HEK293 (cell line): ENCODE results near the gene EHD3.

Experiments
- CTCF ChIA-PET: fragments of 350-600 bp; formaldehyde crosslinking; extraction: SDS; loops from one replicate; lab custom pipeline; 2021; ENCODE audit warnings: antibody characterized with exemption; lab: Yijun Ruan, JAX
- POLR2A ChIA-PET: fragments of 300-600 bp; formaldehyde crosslinking; extraction: SDS; loops from one replicate; lab custom pipeline; 2020; ENCODE audit warnings: antibody characterized with exemption, inconsistent platforms; lab: Yijun Ruan, JAX
- H3K27ac ChIP-seq: fragments of 200-500 bp; sonication (Bioruptor generic); 2 replicates; pipeline ENCODE4 v1.5.1; 2014; ENCODE audit warnings: low read depth, low read length, control low read depth, inconsistent platforms; ENCODE audit errors: extremely low read depth
- H3K36me3 ChIP-seq, 2 experiments: fragments of 200-500 bp in 1 of 2; sonication (Bioruptor generic) in 1 of 2; 1 replicate in 1 of 2; 2 replicates in 1 of 2; pipeline ENCODE4 v1.5.1; 2014 to 2017; ENCODE audit warnings: inconsistent platforms in 2 of 2, low read length in 2 of 2; ENCODE audit not compliant: control insufficient read depth in 2 of 2, insufficient read depth in 1 of 2
- H3K4me1 ChIP-seq: fragments of 200-500 bp; sonication (Bioruptor generic); 2 replicates; pipeline ENCODE4 v1.5.1; 2014; ENCODE audit warnings: mild to moderate bottlenecking, low read length, inconsistent platforms; ENCODE audit not compliant: control insufficient read depth, insufficient read depth
- H3K4me3 ChIP-seq: 2 replicates; pipeline ENCODE4 v1.5.1; 2011; ENCODE audit warnings: low read depth, mild to moderate bottlenecking, control low read depth, low read length, moderate library complexity
- H3K9me3 ChIP-seq: fragments of 200-500 bp; sonication (Bioruptor generic); 2 replicates; pipeline ENCODE4 v1.5.1; 2014; ENCODE audit warnings: low read depth, low read length, inconsistent platforms; ENCODE audit not compliant: control insufficient read depth, insufficient read depth
- HOXC10 ChIP-seq: sonication (generic); formaldehyde crosslinking; IDR thresholded peaks from 2 replicates; pipeline ENCODE4 v1.8.1; 2023; ENCODE audit warnings: mild to moderate bottlenecking, missing genetic modification reagents
- KLF16 ChIP-seq: fragments of 450-650 bp; formaldehyde crosslinking; IDR thresholded peaks from 2 replicates; pipeline ENCODE4 v1.5.1; 2017; ENCODE audit warnings: missing biosample characterization, missing genetic modification characterization
- MZF1 ChIP-seq: fragments of 450-650 bp; formaldehyde crosslinking; IDR thresholded peaks from 2 replicates; pipeline ENCODE4 v1.5.1; 2017; ENCODE audit warnings: missing biosample characterization, missing genetic modification characterization, borderline replicate concordance
- OSR2 ChIP-seq: fragments of 450-650 bp; formaldehyde crosslinking; IDR thresholded peaks from 2 replicates; pipeline ENCODE4 v1.5.1; 2016; ENCODE audit warnings: missing biosample characterization, missing genetic modification characterization
- PRDM1 ChIP-seq: fragments of 450-650 bp; formaldehyde crosslinking; IDR thresholded peaks from 2 replicates; pipeline ENCODE4; 2016; ENCODE audit warnings: missing biosample characterization, missing genetic modification characterization
- SETDB1 ChIP-seq: IDR thresholded peaks from one replicate; pipeline ENCODE4 v1.6.1; 2017; ENCODE audit warnings: mild to moderate bottlenecking, low read length, moderate library complexity, mixed read lengths; ENCODE audit not compliant: insufficient read length
- SP2 ChIP-seq: fragments of 450-650 bp; formaldehyde crosslinking; IDR thresholded peaks from 2 replicates; pipeline ENCODE4 v1.5.1; 2016; ENCODE audit warnings: missing biosample characterization, missing genetic modification characterization
- YY2 ChIP-seq: fragments of 450-650 bp; formaldehyde crosslinking; IDR thresholded peaks from 2 replicates; pipeline ENCODE4 v1.5.1; 2016; ENCODE audit warnings: missing biosample characterization, missing genetic modification characterization
- ZEB2 ChIP-seq: fragments of 450-650 bp; formaldehyde crosslinking; IDR thresholded peaks from 2 replicates; pipeline ENCODE4 v1.5.1; 2016; ENCODE audit warnings: missing biosample characterization, missing genetic modification characterization
- ZNF114 ChIP-seq: fragments of 450-650 bp; formaldehyde crosslinking; IDR thresholded peaks from 2 replicates; pipeline ENCODE4 v1.5.0; 2017; ENCODE audit warnings: missing biosample characterization, missing genetic modification characterization
- ZNF169 ChIP-seq: fragments of 450-650 bp; formaldehyde crosslinking; IDR thresholded peaks from 2 replicates; pipeline ENCODE4 v1.5.1; 2016; ENCODE audit warnings: missing biosample characterization, missing genetic modification characterization
- ZNF292 ChIP-seq: fragments of 450-650 bp; formaldehyde crosslinking; IDR thresholded peaks from 2 replicates; pipeline ENCODE4 v1.5.1; 2016; ENCODE audit warnings: low read depth, missing biosample characterization, missing genetic modification characterization, borderline replicate concordance
- ZNF350 ChIP-seq: fragments of 450-650 bp; formaldehyde crosslinking; IDR thresholded peaks from 2 replicates; pipeline ENCODE4 v1.5.0; 2017; ENCODE audit warnings: missing biosample characterization, mild to moderate bottlenecking, missing genetic modification characterization
- ZNF354C ChIP-seq: fragments of 450-650 bp; formaldehyde crosslinking; IDR thresholded peaks from 2 replicates; pipeline ENCODE4 v1.5.1; 2016; ENCODE audit warnings: missing biosample characterization, missing genetic modification characterization, low read depth, borderline replicate concordance
- ZNF366 ChIP-seq: fragments of 450-650 bp; formaldehyde crosslinking; conservative IDR thresholded peaks from 2 replicates; pipeline ENCODE4 v1.5.1; 2016; ENCODE audit warnings: missing biosample characterization, missing genetic modification characterization
- ZNF37A ChIP-seq: fragments of 450-650 bp; IDR thresholded peaks from 2 replicates; pipeline ENCODE4 v1.5.1; 2018; ENCODE audit warnings: missing biosample characterization, missing genetic modification characterization
- ZNF48 ChIP-seq: fragments of 450-650 bp; formaldehyde crosslinking; IDR thresholded peaks from 2 replicates; pipeline ENCODE4 v1.5.1; 2016; ENCODE audit warnings: missing biosample characterization, missing genetic modification characterization
- ZNF571 ChIP-seq: fragments of 450-650 bp; formaldehyde crosslinking; IDR thresholded peaks from 2 replicates; pipeline ENCODE4 v1.5.0; 2017; ENCODE audit warnings: missing biosample characterization, missing genetic modification characterization
- ZNF610 ChIP-seq: fragments of 450-650 bp; formaldehyde crosslinking; IDR thresholded peaks from 2 replicates; pipeline ENCODE4 v1.5.1; 2016; ENCODE audit warnings: missing biosample characterization, missing genetic modification characterization, borderline replicate concordance
- ZNF701 ChIP-seq: fragments of 450-650 bp; formaldehyde crosslinking; IDR thresholded peaks from 2 replicates; pipeline ENCODE4 v1.5.1; 2016; ENCODE audit warnings: missing biosample characterization, missing genetic modification characterization
- ZSCAN30 ChIP-seq: fragments of 450-650 bp; IDR thresholded peaks from 2 replicates; pipeline ENCODE4 v1.5.1; 2018; ENCODE audit warnings: missing biosample characterization, mild to moderate bottlenecking, missing genetic modification characterization, moderate library complexity
- TF ChIP-seq, protein P1 (sequence below): fragments of 450-650 bp; formaldehyde crosslinking; IDR thresholded peaks from 2 replicates; pipeline ENCODE4 v1.5.1; 2016; ENCODE audit warnings: missing biosample characterization, missing genetic modification characterization
- TF ChIP-seq, protein P2 (sequence below): fragments of 450-650 bp; formaldehyde crosslinking; IDR thresholded peaks from 2 replicates; pipeline ENCODE4 v1.5.1; 2017; ENCODE audit warnings: missing biosample characterization, missing genetic modification characterization
- TF ChIP-seq, protein P3 (sequence below): fragments of 450-650 bp; formaldehyde crosslinking; IDR thresholded peaks from 2 replicates; pipeline ENCODE4 v1.5.1; 2016; ENCODE audit warnings: missing biosample characterization, missing genetic modification characterization
- TF ChIP-seq, protein P4 (sequence below): sonication (generic); formaldehyde crosslinking; IDR thresholded peaks from 2 replicates; pipeline ENCODE4 v1.8.1; 2022; ENCODE audit warnings: mild to moderate bottlenecking, moderate library complexity, missing genetic modification reagents
- TF ChIP-seq, protein P5 (sequence below): fragments of 450-650 bp; formaldehyde crosslinking; IDR thresholded peaks from 2 replicates; pipeline ENCODE4 v1.5.1; 2016; ENCODE audit warnings: missing biosample characterization, missing genetic modification characterization

The EHD3 gene

DNA sequence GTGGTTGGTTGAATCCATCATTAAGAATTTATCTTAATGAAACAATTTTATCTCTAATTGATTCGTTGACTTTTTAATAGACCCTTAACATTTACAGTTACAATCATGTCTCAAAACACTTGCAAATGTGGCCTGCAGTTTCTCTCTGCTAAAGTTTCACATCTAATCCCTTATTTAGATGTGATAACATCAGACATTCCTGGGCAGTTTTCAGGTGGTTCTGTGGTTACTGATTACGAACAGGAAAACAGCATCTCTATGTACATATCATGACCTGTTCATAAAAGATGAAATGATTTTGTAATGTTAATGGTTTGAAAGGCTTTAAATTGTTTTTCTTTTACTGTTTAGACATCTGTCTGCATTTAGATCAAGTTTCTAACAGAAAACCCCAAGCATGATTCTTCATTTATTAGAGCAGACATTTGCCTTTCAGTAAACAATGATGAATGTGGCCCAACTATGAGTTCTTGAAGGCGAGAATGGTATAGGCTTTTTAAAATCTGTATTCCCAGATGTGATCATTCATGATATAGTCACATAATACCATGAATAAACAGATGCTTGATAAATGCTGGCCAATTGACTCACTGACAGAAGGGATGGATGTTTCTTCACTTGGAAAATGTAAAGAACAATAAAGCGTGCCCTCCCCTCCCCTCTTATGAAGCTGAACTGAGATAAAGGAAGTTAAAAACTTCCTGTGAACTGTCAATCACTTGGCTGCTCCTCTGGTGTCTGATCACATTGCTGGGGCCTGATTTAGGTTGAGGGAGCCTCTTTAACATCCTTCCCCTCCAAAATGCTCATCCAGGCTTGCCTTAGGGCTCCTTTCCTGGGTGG lies 20.1 kb upstream of the EHD3 start:
- no peak overlapping the region for H3K27ac ChIP-seq
- ChIA-PET CTCF (interaction anchor here (0.6 kb wide), 1 partner anchor 219 kb away, joined by 3 read pairs; no protein-coding TSS in a partner anchor), POLR2A (no interaction called here)
- no peak for TF ChIP-seq ZNF701 (tag by site-specific recombination)
- H3K4me1 ChIP-seq = no peaks in the 10 kb centered on the region
- no peak overlapping the region for H3K4me3 ChIP-seq
- no peaks in the 10 kb centered on the region for H3K36me3 ChIP-seq
- H3K9me3 ChIP-seq = no peaks in the 10 kb centered on the region

DNA sequence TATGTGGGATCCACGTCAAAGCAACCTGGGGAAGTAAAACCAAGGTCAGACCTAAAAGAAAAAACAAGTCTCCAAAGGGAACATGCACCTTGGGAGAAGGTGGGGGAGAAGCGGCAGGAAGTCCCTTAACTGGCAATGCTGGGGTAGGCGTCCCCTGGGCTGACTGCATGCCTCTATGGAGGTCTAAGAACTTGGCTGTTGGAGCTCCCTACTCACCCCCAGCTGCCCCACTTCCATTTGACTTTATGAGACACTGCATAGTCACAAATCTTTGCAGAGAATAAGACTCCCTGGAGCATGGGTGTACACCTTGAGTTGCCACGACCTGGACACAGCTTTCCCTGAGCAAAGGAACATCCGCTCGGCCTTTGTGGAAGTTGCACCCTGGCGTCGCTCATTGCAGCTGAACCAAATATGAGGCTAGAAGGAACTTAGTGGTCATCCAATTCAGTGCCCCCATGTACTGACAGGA lies 19.5 kb upstream of the EHD3 start:
- H3K36me3 ChIP-seq = no peaks in the 10 kb centered on the region
- no peak overlapping the region for H3K27ac ChIP-seq
- no peak overlapping the region for H3K4me3 ChIP-seq
- no peaks in the 10 kb centered on the region for H3K4me1 ChIP-seq
- ChIA-PET CTCF (interaction anchor here (0.6 kb wide), 1 partner anchor 218 kb away, joined by 3 read pairs; no protein-coding TSS in a partner anchor), POLR2A (no interaction called here)
- TF ChIP-seq ZNF48 (no peak), KLF16 (tag by site-specific recombination) (no peak), ZNF37A (tag by site-specific recombination) (no peak), YY2 (tag by site-specific recombination) (no peak), ZNF114 (tag by site-specific recombination) (no peak), PRDM1 (no peak), SETDB1 (no peak), ZNF571 (no peak)
- TF ChIP-seq, protein P1, sequence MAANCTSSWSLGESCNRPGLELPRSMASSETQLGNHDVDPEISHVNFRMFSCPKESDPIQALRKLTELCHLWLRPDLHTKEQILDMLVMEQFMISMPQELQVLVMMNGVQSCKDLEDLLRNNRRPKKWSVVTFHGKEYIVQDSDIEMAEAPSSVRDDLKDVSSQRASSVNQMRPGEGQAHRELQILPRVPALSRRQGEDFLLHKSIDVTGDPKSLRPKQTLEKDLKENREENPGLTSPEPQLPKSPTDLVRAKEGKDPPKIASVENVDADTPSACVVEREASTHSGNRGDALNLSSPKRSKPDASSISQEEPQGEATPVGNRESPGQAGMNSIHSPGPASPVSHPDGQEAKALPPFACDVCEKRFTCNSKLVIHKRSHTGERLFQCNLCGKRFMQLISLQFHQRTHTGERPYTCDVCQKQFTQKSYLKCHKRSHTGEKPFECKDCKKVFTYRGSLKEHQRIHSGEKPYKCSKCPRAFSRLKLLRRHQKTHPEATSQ (tag by site-specific recombination) = no peak
- TF ChIP-seq, all 188 proteins: peak for 0
- no peaks in the 10 kb centered on the region for H3K9me3 ChIP-seq

DNA sequence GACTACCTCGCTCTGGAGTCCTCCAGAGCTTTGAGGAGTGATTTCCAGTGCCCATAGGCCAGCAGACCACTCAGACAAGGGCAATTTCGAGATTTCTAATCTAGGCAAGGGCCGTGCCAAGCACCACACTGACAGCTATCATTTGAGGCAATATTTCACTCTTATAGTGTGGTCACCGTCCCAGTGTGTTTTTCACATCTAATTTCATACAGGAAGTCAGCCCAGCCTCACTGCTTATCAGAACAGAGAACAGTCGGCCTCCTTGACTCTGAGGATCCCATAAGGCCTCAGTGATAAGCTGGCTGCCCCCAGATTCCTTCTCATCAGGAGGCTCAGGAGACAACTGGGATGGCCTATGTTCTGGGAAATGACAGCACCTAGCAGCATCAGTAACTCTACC lies 17.2 kb upstream of the EHD3 start:
- H3K36me3 ChIP-seq = no peaks in the 10 kb centered on the region
- CTCF ChIA-PET = no interaction called here
- no peaks in the 10 kb centered on the region for H3K4me1 ChIP-seq
- no peak overlapping the region for H3K4me3 ChIP-seq
- H3K27ac ChIP-seq = no peak overlapping the region
- no peaks in the 10 kb centered on the region for H3K9me3 ChIP-seq
- POLR2A ChIA-PET = no interaction called here
- TF ChIP-seq, protein P2, sequence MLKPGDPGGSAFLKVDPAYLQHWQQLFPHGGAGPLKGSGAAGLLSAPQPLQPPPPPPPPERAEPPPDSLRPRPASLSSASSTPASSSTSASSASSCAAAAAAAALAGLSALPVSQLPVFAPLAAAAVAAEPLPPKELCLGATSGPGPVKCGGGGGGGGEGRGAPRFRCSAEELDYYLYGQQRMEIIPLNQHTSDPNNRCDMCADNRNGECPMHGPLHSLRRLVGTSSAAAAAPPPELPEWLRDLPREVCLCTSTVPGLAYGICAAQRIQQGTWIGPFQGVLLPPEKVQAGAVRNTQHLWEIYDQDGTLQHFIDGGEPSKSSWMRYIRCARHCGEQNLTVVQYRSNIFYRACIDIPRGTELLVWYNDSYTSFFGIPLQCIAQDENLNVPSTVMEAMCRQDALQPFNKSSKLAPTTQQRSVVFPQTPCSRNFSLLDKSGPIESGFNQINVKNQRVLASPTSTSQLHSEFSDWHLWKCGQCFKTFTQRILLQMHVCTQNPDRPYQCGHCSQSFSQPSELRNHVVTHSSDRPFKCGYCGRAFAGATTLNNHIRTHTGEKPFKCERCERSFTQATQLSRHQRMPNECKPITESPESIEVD (tag by site-specific recombination) = no peak
- TF ChIP-seq, protein P3, sequence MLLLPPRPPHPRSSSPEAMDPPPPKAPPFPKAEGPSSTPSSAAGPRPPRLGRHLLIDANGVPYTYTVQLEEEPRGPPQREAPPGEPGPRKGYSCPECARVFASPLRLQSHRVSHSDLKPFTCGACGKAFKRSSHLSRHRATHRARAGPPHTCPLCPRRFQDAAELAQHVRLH (tag by site-specific recombination) = no peak
- TF ChIP-seq ZNF610 (tag by site-specific recombination) (no peak), ZNF366 (tag by site-specific recombination) (no peak), ZNF354C (tag by site-specific recombination) (no peak), HOXC10 (CRISPR knock-in tag) (no peak), ZNF169 (no peak), ZNF292 (no peak), MZF1 (tag by site-specific recombination) (no peak), OSR2 (tag by site-specific recombination) (no peak), ZNF350 (tag by site-specific recombination) (no peak), ZNF48 (no peak), ZSCAN30 (tag by site-specific recombination) (no peak), SP2 (tag by site-specific recombination) (no peak), ZEB2 (tag by site-specific recombination) (no peak)
- TF ChIP-seq, protein P4, sequence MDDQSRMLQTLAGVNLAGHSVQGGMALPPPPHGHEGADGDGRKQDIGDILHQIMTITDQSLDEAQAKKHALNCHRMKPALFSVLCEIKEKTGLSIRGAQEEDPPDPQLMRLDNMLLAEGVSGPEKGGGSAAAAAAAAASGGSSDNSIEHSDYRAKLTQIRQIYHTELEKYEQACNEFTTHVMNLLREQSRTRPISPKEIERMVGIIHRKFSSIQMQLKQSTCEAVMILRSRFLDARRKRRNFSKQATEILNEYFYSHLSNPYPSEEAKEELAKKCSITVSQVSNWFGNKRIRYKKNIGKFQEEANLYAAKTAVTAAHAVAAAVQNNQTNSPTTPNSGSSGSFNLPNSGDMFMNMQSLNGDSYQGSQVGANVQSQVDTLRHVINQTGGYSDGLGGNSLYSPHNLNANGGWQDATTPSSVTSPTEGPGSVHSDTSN (CRISPR knock-in tag) = no peak
- TF ChIP-seq, protein P5, sequence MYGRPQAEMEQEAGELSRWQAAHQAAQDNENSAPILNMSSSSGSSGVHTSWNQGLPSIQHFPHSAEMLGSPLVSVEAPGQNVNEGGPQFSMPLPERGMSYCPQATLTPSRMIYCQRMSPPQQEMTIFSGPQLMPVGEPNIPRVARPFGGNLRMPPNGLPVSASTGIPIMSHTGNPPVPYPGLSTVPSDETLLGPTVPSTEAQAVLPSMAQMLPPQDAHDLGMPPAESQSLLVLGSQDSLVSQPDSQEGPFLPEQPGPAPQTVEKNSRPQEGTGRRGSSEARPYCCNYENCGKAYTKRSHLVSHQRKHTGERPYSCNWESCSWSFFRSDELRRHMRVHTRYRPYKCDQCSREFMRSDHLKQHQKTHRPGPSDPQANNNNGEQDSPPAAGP (tag by site-specific recombination) = no peak
